ENCODE results near the gene DCDC2C. TPM values are rescaled to one million over a fixed set of nuclear protein-coding genes. Genes with fewer than 3 reads are reported as not detected.

The DCDC2C gene
- total RNA-seq, 1 experiment from 2014 or later, result not detected

DNA sequence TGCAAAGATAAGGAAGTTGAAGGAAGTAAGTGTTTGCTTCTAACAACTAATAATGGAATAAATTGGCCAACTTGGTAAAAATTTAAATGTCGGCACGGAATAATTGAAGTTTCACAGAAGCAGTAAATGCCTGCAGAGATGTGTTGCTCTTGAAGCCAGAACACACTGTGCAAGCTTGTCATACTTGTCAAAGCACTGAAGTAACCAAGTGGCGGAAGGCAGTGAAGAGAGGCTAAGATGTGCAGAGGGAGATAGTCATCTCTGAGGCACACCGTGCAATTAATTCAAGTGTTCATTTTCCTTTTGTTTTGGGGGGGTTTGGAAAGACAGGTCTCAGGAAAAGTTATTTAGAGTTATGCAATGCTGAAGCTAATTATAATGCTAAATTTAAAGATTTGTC lies 5.2 kb downstream of the DCDC2C start:
- Histone ChIP-seq H3K79me2 (ENCODE audit: low read depth) (no peaks in the 10 kb centered on the region), H3K9me2 (ENCODE audit: insufficient read depth) (no peaks in the 10 kb centered on the region), H3K4me3 (no peak overlapping the region), H3K36me3 (ENCODE audit: low read depth) (no peaks in the 10 kb centered on the region), H2AFZ (no peak overlapping the region), H3K4me2 (no peak overlapping the region), H3K9me3 (ENCODE audit: insufficient read depth, low read depth) (no peaks in the 10 kb centered on the region), H4K20me1 (ENCODE audit: insufficient read depth) (no peaks in the 10 kb centered on the region), H3K27me3 (ENCODE audit: insufficient read depth, low read depth) (peaks cover 79% of the 10 kb centered on the region), H3K4me1 (replicated peaks; ENCODE audit: insufficient read depth) (no peaks in the 10 kb centered on the region), H3F3A (ENCODE audit: insufficient read depth, low read depth) (no peaks in the 10 kb centered on the region), H3K27ac (no peak overlapping the region)
- intact Hi-C loops (cut with micrococcal nuclease; ENCODE audit: unreplicated experiment), result no loop called here
- no TSS peak for BruUV-seq (replicated peaks)
- ChIA-PET POLR2A (ENCODE audit: unreplicated experiment) (no interaction called here), CTCF (no interaction called here)
- no peak for DNase-seq
- TF ChIP-seq CTCF (conservative IDR thresholded peaks at IDR 0.05) (no peak), EZH2 (IDR thresholded peaks at IDR 0.05; ENCODE audit: low read depth) (no peak)

DNA sequence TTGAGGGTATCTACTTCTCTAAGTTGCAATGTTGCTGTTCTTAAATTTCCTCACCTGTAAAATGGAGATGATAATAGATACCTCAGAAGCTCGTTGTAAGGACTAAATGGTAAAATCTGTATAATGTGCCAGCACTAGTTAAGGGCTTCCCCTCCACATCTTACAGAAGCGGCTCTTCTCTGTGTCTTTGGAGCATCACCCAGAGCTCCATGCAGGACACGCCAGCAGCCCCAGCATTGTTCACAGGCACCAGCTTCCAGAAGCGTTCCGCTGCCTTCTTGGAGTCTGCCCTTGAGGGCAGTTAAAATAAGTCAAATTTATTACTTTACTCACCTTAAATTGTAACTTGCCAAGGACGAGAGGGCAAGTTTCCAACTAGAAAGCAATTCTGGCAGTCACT lies 5.8 kb downstream of the DCDC2C start:
- H3K27me3 ChIP-seq (ENCODE audit: insufficient read depth, low read depth), result peaks cover 79% of the 10 kb centered on the region
- H3K27ac ChIP-seq, result no peak overlapping the region
- H3K79me2 ChIP-seq (ENCODE audit: low read depth), result no peaks in the 10 kb centered on the region
- no peaks in the 10 kb centered on the region for H3K36me3 ChIP-seq (ENCODE audit: low read depth)
- TF ChIP-seq EZH2 (IDR thresholded peaks at IDR 0.05; ENCODE audit: low read depth), result no peak
- TF ChIP-seq CTCF (conservative IDR thresholded peaks at IDR 0.05), result no peak
- no TSS peak for BruUV-seq (replicated peaks)
- no peaks in the 10 kb centered on the region for H3F3A ChIP-seq (ENCODE audit: insufficient read depth, low read depth)
- DNase-seq, result no peak
- no peaks in the 10 kb centered on the region for H3K9me2 ChIP-seq (ENCODE audit: insufficient read depth)
- CTCF ChIA-PET, result no interaction called here
- no peak overlapping the region for H3K4me3 ChIP-seq
- H3K4me1 ChIP-seq (replicated peaks; ENCODE audit: insufficient read depth), result no peaks in the 10 kb centered on the region
- no peaks in the 10 kb centered on the region for H4K20me1 ChIP-seq (ENCODE audit: insufficient read depth)
- no peak overlapping the region for H3K4me2 ChIP-seq
- no peak overlapping the region for H2AFZ ChIP-seq
- intact Hi-C loops (cut with micrococcal nuclease; ENCODE audit: unreplicated experiment), result no loop called here
- no peaks in the 10 kb centered on the region for H3K9me3 ChIP-seq (ENCODE audit: insufficient read depth, low read depth)
- POLR2A ChIA-PET (ENCODE audit: unreplicated experiment), result no interaction called here

DNA sequence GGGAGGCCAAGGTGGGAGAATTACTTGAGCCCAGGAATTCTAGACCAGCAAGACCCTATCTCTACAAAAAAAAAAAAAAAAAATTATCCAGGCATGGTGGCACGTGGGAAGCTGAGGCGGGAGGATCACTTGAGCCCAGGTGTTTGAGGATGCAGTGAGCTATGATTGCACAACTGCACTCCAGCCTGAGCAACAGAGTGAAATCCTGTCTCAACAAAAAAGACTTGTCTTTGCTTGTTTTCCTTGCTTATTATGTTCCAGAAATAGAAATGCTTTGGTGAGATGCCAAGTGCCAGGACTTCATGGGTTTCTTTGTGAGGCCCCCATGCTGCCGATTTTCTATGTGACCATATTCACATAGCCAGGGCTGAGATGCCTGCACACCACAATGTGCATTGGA lies 9.0 kb downstream of the DCDC2C start:
- Histone ChIP-seq H2AFZ (no peak overlapping the region), H3F3A (ENCODE audit: insufficient read depth, low read depth) (no peaks in the 10 kb centered on the region), H3K9me3 (ENCODE audit: insufficient read depth, low read depth) (no peaks in the 10 kb centered on the region), H4K20me1 (ENCODE audit: insufficient read depth) (no peaks in the 10 kb centered on the region), H3K4me1 (replicated peaks; ENCODE audit: insufficient read depth) (no peaks in the 10 kb centered on the region), H3K27me3 (ENCODE audit: insufficient read depth, low read depth) (peaks cover 63% of the 10 kb centered on the region), H3K79me2 (ENCODE audit: low read depth) (no peaks in the 10 kb centered on the region), H3K9me2 (ENCODE audit: insufficient read depth) (no peaks in the 10 kb centered on the region), H3K36me3 (ENCODE audit: low read depth) (no peaks in the 10 kb centered on the region), H3K4me3 (no peak overlapping the region), H3K4me2 (no peak overlapping the region), H3K27ac (no peak overlapping the region)
- ChIA-PET CTCF (no interaction called here), POLR2A (ENCODE audit: unreplicated experiment) (no interaction called here)
- TF ChIP-seq CTCF (conservative IDR thresholded peaks at IDR 0.05) (no peak), EZH2 (IDR thresholded peaks at IDR 0.05; ENCODE audit: low read depth) (no peak)
- BruUV-seq (replicated peaks), result no TSS peak
- intact Hi-C loops (cut with micrococcal nuclease; ENCODE audit: unreplicated experiment), result no loop called here
- DNase-seq, result no peak

Measured in PC-9 (cell line).